Measurements from ENCODE around the gene SPTBN5. TPM values are rescaled to one million over a fixed set of nuclear protein-coding genes. Genes with fewer than 3 reads are reported as not detected.

SPTBN5 gene
- total RNA-seq, 2 donors from 2014 or later: 0.52 to 3.0 TPM

DNA sequence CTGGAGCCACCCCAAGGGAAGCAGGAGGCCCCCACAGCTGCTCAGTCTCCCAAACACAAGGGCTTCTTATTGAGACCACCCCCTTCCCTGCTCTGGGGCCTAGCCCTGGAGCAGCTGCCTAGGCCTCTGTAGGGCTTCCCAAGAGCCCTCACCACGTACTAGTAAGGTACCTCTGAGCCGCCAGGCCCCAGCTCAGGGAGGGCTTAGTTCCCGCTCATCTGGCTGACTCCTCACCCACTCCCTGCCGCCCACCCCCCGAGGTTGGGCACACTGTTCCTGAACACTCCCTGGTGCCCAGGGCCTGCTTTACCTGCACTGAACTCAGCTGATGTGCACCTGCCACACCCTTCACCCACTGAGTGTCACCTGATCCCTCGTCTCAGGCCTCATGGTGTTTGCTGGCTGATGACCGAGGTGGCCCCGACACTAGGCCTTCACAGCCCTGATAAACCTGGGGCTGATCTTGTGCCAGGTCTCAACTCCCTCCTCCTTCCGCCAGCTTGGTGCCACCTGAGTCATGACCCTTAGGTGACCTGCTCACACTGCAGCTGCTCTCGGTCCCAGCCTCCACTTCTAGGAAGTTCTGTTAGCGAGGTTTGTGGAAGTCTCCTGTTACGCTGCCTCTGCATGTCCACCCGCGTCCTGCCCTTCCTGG is 18.0 kb upstream of the SPTBN5 start:
- H3K4me1 ChIP-seq: peaks cover 83% of the 10 kb centered on the region
- H3K27ac ChIP-seq: peak overlapping the region in 3 of 4 donors; percentile 59 to 85 (median 82)
- H3K4me3 ChIP-seq: no peak overlapping the region
- peak; percentile 82 for ATAC-seq
- peak; percentile 24 to 89 (median 65) for DNase-seq
- 20 to 49% methylated on average over 3 to 14 of the region's 14 CpGs for WGBS, 2 donors
- TF ChIP-seq POLR2A (IDR thresholded peaks at IDR 0.05): peak in 1 of 3 donors; percentile 7
- TF ChIP-seq, protein P1, sequence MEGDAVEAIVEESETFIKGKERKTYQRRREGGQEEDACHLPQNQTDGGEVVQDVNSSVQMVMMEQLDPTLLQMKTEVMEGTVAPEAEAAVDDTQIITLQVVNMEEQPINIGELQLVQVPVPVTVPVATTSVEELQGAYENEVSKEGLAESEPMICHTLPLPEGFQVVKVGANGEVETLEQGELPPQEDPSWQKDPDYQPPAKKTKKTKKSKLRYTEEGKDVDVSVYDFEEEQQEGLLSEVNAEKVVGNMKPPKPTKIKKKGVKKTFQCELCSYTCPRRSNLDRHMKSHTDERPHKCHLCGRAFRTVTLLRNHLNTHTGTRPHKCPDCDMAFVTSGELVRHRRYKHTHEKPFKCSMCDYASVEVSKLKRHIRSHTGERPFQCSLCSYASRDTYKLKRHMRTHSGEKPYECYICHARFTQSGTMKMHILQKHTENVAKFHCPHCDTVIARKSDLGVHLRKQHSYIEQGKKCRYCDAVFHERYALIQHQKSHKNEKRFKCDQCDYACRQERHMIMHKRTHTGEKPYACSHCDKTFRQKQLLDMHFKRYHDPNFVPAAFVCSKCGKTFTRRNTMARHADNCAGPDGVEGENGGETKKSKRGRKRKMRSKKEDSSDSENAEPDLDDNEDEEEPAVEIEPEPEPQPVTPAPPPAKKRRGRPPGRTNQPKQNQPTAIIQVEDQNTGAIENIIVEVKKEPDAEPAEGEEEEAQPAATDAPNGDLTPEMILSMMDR (IDR thresholded peaks at IDR 0.05): peak in 1 of 7 experiments; percentile 3
- intact Hi-C loops (cut with DNase I): no loop called here
- no peaks in the 10 kb centered on the region for H3K27me3 ChIP-seq
- H3K36me3 ChIP-seq (replicated peaks in 1 of 2; ENCODE audit: insufficient read depth in 1 of 2, low read depth in 2 of 2): peaks cover 0 to 4% of the 10 kb centered on the region in 2 donors
- no peaks in the 10 kb centered on the region for H3K9me3 ChIP-seq

DNA sequence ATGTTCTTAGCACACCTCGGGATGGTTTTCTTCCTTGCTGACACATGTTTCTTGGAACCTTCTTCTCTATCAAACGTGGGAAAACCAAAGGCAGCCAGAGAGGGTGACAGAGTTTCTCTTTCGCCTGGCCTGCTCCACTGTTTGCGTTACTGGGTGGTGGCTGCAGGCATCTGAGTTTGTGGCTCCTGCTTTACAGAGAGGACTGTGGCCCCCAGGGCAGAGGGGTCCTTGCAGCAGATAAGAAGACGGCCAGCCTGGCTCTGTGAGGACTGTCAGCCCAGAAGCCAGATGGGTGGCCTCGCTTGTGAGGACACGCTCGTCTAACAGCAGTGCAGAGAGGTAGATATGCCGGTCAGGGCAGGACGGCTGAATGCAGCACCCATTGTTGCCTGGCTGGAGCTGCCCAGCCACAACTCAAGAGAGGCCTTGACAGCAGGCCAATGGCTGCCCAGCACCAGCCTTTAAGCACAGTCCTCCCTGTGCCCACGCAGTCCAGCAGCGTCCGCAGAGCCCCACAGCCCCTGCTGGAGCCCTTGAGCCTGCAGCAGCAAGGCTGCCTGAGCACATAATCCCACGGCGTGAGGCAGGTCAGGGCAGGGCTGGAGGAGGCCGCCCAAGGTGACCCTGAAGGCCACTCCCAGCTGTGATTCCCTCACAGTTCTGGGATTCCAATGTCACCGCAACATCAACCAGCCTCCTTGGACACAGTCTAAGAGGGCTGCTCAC is 15.0 kb upstream of the SPTBN5 start:
- intact Hi-C loops (cut with DNase I): no loop called here
- WGBS, 2 donors: 44 to 45% methylated on average over 13 to 17 of the region's 17 CpGs
- DNase-seq (peak in 1 of 4 donors; percentile 40), ATAC-seq (peak; percentile 6)
- Histone ChIP-seq H3K9me3 (no peaks in the 10 kb centered on the region), H3K36me3 (replicated peaks in 1 of 2; ENCODE audit: insufficient read depth in 1 of 2, low read depth in 2 of 2) (peaks cover 0 to 7% of the 10 kb centered on the region in 2 donors), H3K27me3 (no peaks in the 10 kb centered on the region), H3K4me3 (no peak overlapping the region), H3K4me1 (peaks cover 69% of the 10 kb centered on the region), H3K27ac (peak overlapping the region in 3 of 4 donors; percentile 26 to 66 (median 28))
- TF ChIP-seq POLR2A (IDR thresholded peaks at IDR 0.05): no peak
- TF ChIP-seq, protein P1 (IDR thresholded peaks at IDR 0.05): no peak

DNA sequence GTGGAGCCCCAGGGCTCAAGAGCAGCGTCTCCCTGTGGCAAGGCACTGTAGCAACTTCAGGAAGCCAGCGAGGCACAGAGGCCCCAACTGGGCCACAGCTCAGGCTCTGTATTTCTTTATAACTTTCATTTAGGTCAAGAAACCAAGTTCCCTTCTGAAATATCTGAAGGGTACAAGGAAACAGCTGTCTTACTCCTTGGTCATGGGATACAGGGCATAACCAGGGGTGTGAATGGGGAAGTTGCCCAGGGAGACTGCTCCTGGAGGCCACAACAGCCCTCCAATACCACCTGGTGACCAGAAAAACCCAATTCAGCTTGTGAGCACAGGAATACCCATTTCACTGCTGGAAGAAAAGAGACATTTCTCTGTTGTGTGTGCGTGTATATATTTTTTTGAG is 13.3 kb upstream of the SPTBN5 start:
- intact Hi-C loops (cut with DNase I): no loop called here
- WGBS, 2 donors: 56 to 60% methylated on average over 1 to 3 of the region's 3 CpGs
- TF ChIP-seq, protein P1 (IDR thresholded peaks at IDR 0.05): no peak
- no peak for TF ChIP-seq POLR2A (IDR thresholded peaks at IDR 0.05)
- Histone ChIP-seq H3K27me3 (no peaks in the 10 kb centered on the region), H3K4me3 (no peak overlapping the region), H3K27ac (peak overlapping the region in 2 of 4 donors; percentile 19 to 29), H3K9me3 (no peaks in the 10 kb centered on the region), H3K4me1 (peaks cover 57% of the 10 kb centered on the region), H3K36me3 (replicated peaks in 1 of 2; ENCODE audit: insufficient read depth in 1 of 2, low read depth in 2 of 2) (peaks cover 0 to 9% of the 10 kb centered on the region in 2 donors)
- ATAC-seq (no peak), DNase-seq (no peak)

DNA sequence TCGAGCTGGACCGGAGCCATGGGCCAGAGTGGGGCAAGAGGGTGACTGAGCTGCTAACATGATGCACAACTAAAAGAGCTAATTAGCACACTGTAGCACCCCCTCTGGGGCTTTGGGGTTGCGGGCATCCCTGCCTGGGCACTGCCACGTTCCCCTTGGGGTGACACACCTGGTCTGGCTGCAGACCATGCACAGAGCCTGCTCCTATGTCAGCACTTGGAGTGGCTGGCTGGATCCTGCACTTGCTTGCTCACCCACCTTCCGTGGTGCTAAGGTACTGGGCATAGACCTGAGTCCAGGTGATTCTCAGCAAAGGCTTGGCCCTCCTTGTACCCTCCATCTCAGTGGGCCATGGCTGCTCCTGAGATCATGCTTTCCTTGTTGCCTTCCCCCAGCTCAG is 12.8 kb upstream of the SPTBN5 start:
- Histone ChIP-seq H3K4me1 (peaks cover 52% of the 10 kb centered on the region), H3K27ac (peak overlapping the region in 2 of 4 donors; percentile 19 to 29), H3K36me3 (replicated peaks in 1 of 2; ENCODE audit: insufficient read depth in 1 of 2, low read depth in 2 of 2) (peaks cover 0 to 9% of the 10 kb centered on the region in 2 donors), H3K4me3 (no peak overlapping the region), H3K27me3 (no peaks in the 10 kb centered on the region), H3K9me3 (no peaks in the 10 kb centered on the region)
- TF ChIP-seq, protein P1 (IDR thresholded peaks at IDR 0.05): no peak
- no peak for TF ChIP-seq POLR2A (IDR thresholded peaks at IDR 0.05)
- ATAC-seq (no peak), DNase-seq (no peak)
- intact Hi-C loops (cut with DNase I): no loop called here
- 89 to 100% methylated on average over 3 to 5 of the region's 5 CpGs for WGBS, 2 donors
